Measurements from ENCODE around the gene LMBRD1. TPM values are rescaled to one million over a fixed set of nuclear protein-coding genes. Genes with fewer than 3 reads are reported as not detected.
"Not testable (repeated sequence)": the region's sequence is repeated elsewhere in the genome, so short reads cannot be mapped to it uniquely, and the experiment has no call there.

LMBRD1 gene
- total RNA-seq, 3 donors from 2014 or later, result 55.0 to 87.9 (median 63.3) TPM

DNA sequence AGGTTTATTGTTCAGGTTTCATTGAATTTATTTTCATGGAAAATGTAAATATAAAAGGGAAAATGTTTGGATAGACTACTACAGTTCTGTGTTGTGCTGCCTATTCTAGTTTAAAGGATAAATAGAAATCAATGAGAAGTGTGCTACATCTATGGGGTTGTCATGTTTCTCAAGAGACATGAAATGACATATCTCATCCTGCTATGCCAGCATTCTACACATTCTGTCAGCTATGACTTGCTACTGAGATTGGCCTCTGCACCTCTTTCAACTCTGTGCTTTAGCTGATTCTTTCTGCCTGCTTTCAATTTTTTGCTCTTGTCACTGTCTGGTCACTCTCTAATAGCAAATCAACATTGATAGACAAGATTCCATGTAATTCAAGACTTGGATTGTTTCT lies 35.7 kb upstream of the LMBRD1 start:
- ATAC-seq (no peak), DNase-seq (no peak)
- intact Hi-C loops (cut with DNase I, micrococcal nuclease), result no loop called here
- TF ChIP-seq, protein P1, sequence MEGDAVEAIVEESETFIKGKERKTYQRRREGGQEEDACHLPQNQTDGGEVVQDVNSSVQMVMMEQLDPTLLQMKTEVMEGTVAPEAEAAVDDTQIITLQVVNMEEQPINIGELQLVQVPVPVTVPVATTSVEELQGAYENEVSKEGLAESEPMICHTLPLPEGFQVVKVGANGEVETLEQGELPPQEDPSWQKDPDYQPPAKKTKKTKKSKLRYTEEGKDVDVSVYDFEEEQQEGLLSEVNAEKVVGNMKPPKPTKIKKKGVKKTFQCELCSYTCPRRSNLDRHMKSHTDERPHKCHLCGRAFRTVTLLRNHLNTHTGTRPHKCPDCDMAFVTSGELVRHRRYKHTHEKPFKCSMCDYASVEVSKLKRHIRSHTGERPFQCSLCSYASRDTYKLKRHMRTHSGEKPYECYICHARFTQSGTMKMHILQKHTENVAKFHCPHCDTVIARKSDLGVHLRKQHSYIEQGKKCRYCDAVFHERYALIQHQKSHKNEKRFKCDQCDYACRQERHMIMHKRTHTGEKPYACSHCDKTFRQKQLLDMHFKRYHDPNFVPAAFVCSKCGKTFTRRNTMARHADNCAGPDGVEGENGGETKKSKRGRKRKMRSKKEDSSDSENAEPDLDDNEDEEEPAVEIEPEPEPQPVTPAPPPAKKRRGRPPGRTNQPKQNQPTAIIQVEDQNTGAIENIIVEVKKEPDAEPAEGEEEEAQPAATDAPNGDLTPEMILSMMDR (IDR thresholded peaks at IDR 0.05), result no peak
- H3K36me3 ChIP-seq (ENCODE audit: low read depth), result no peaks in the 10 kb centered on the region
- H3K9me3 ChIP-seq, result no peaks in the 10 kb centered on the region
- H3K4me3 ChIP-seq, result no peak overlapping the region
- H3K4me1 ChIP-seq (ENCODE audit: low read depth), result no peaks in the 10 kb centered on the region

DNA sequence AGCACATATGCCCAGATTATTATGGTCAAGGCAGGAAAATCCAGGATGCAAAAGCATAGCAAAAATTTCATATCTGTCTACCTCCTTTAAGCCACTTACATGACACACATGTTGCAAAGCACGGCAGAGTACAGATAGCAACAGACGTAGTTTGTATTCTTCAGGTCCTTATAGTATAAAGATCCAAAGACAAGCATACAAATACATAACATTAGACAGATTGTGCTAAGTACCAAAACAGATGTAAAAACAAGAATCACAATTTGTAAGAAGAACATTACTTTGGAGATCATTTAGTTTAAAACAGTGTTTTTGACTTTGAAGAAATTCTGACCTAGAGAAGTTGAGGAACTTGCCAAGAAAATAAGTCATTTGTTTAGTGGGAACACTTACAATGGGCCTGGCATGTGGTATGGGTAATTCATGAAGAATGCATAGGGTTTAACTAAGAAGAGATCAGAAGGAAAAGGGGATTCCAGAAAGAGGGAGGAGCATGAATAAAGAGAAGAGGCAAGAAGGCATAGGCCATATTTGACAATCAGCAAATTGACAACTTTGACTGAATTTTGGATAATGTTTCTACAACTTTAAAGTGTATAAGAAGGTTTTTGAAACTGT lies 30.6 kb upstream of the LMBRD1 start:
- H3K4me3 ChIP-seq, result no peak overlapping the region
- intact Hi-C loops (cut with DNase I, micrococcal nuclease), result no loop called here
- H3K36me3 ChIP-seq (ENCODE audit: low read depth), result no peaks in the 10 kb centered on the region
- no peaks in the 10 kb centered on the region for H3K4me1 ChIP-seq (ENCODE audit: low read depth)
- ATAC-seq (no peak), DNase-seq (no peak)
- TF ChIP-seq, protein P1 (IDR thresholded peaks at IDR 0.05), result no peak
- no peaks in the 10 kb centered on the region for H3K9me3 ChIP-seq

DNA sequence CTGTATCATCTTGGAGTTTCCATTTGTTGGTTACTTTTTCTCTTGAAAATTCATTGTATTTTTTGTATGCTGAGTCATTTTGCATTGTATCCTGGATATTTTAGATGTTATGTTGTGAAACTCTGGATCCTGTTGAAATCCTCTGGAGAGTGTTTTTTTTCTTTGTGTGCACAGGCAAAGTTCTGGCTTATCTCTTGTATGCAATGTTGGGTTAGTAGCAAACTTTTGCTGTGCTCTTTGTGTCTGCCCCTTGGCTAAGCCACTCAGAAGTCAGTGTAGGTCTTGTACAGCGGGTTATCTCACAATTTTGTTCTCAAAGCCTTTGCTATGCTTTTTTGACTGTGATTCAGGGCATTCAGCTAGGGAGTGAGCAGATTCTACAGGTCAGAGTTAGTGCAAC lies 29.1 kb upstream of the LMBRD1 start:
- intact Hi-C loops (cut with DNase I, micrococcal nuclease), result no loop called here
- TF ChIP-seq, protein P1 (IDR thresholded peaks at IDR 0.05), result no peak
- Histone ChIP-seq H3K4me1 (ENCODE audit: low read depth) (no peaks in the 10 kb centered on the region), H3K4me3 (no peak overlapping the region), H3K9me3 (no peaks in the 10 kb centered on the region), H3K36me3 (ENCODE audit: low read depth) (no peaks in the 10 kb centered on the region)
- DNase-seq (no peak), ATAC-seq (no peak)

DNA sequence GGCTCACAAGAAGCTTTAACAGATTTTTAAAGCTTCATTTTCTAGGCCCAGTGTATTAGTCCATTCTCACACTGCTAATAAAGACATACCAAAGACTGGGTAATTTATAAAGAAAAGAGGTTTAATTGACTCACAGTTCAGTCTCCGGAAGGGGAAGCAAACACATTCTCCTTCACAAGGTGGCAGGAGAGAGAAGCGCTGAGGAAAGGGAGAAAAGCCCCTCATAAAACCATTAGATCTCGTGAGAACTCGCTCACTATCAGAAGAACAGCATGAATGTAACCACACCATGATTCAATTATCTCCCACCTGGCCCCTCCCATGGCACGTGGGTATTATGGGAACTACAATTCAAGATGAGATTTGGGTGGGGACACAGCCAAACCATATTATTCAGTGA lies 27.5 kb upstream of the LMBRD1 start:
- H3K4me3 ChIP-seq; H3K4me1 ChIP-seq (ENCODE audit: low read depth); H3K36me3 ChIP-seq (ENCODE audit: low read depth); ATAC-seq; H3K9me3 ChIP-seq; intact Hi-C loops (cut with DNase I, micrococcal nuclease); DNase-seq: not testable (repeated sequence)

DNA sequence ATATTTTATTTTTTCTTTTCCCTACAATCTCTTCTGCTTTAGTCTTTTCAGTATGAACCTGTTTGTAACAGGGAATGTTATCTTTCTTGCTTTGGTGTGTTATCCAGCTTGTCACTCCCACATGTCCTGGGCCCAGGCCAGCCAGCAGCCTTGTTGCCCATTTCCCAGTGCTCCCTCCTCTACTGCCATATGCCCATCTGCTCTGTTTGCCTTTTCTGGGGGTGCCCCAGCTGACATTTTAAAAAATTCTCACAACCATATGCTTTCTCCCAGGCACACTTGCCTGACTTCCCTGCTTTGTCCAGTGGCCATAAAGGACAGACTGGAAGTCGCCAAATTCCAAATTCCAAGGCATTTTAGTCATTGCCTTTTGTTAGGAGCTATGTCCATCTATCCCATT lies 23.6 kb upstream of the LMBRD1 start:
- intact Hi-C loops (cut with DNase I, micrococcal nuclease), result no loop called here
- DNase-seq, result no peak
- TF ChIP-seq, protein P1 (IDR thresholded peaks at IDR 0.05), result no peak
- Histone ChIP-seq H3K9me3 (no peaks in the 10 kb centered on the region), H3K4me3 (no peak overlapping the region), H3K36me3 (ENCODE audit: low read depth) (no peaks in the 10 kb centered on the region), H3K4me1 (ENCODE audit: low read depth) (no peaks in the 10 kb centered on the region)
- ATAC-seq, result no peak

DNA sequence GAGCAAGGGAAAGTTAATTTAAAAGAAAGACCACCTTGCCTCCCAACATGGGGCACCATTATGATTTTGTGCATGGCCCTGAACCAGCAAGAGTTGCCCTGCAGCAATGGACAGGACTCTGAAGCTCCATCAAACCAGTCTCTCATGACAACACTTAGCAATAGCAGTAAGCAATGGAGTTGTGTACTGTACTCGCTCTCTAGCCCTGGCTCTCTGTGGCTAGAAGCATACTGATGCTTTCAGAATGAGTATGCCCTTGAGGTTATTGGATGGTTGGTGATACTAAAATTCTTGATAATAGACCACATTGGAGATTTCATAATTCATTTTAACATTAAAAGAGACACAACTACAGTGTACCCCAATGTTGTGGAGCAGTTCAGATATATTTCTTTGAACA lies 23.2 kb upstream of the LMBRD1 start:
- TF ChIP-seq, protein P1 (IDR thresholded peaks at IDR 0.05), result no peak
- Histone ChIP-seq H3K4me3 (no peak overlapping the region), H3K36me3 (ENCODE audit: low read depth) (no peaks in the 10 kb centered on the region), H3K4me1 (ENCODE audit: low read depth) (no peaks in the 10 kb centered on the region), H3K9me3 (no peaks in the 10 kb centered on the region)
- ATAC-seq (no peak), DNase-seq (no peak)
- intact Hi-C loops (cut with DNase I, micrococcal nuclease), result no loop called here
